Stimulated activated CD8-positive, alpha-beta memory T cell treated with anti-CD3 and anti-CD28 coated beads, Interleukin-15, amount 100 ng/mL, for 4 hours (primary cell): ENCODE data around the gene RAE1.
"Not testable (repeated sequence)": the region's sequence is repeated elsewhere in the genome, so short reads cannot be mapped to it uniquely, and the experiment has no call there.

Experiments
- DNase-seq, 2 donors: peaks; one replicate each; pipeline ENCODE4 v3.0.0-alpha.2; 2020; ENCODE audit warnings: low read depth in 2 of 2

Gene RAE1

GRCh38 chr20:57326667-57327455 lies 24.2 kb upstream of the RAE1 start:
- DNase-seq = no peak

DNA sequence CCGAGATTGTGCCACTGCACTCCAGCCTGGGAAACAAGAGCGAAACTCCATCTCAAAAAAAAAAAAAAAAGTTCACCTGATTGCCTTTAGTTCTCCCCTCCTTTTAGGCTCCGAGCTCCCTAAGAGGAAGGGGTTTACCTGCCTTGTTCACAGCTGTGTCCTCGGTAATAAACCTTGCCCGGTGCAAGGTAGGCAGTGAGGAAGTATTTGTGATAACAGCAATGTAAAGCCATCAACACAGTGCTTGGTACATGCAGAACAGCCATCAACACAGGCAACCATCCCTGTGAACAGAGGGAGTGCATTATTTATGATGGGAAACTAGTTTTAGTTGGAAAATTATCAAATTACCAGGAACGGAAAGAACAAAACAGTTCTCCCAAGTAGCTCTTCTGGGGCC lies 23.2 kb upstream of the RAE1 start:
- DNase-seq = no peak

GRCh38 chr20:57329608-57330221 lies 21.3 kb upstream of the RAE1 start, which contains the start of gene SPO11:
Gene SPO11, plus strand, starts transcription at chr20:57329803. Its CDS starts 65 bp downstream, at chr20:57329868.
- DNase-seq = no peak

DNA sequence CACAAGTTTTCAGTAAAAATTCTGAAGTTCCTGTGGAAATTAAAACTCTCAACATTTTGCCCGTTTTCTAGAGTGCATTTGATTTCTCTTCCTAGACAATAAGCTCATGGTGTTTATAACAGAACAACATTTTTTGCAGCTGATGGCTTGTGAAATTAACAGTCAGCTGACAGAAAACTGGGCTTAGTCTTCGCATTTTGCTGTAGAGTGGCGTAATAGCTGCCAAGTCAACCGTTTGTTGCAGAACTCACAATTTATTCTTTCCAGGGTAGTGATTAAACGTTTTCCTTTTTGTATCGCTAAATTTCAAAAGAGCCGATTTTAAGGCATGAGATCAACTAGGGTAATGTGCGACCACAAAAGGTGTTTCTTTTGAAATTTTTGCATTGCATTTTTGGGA lies 20.1 kb upstream of the RAE1 start:
- DNase-seq = no peak

DNA sequence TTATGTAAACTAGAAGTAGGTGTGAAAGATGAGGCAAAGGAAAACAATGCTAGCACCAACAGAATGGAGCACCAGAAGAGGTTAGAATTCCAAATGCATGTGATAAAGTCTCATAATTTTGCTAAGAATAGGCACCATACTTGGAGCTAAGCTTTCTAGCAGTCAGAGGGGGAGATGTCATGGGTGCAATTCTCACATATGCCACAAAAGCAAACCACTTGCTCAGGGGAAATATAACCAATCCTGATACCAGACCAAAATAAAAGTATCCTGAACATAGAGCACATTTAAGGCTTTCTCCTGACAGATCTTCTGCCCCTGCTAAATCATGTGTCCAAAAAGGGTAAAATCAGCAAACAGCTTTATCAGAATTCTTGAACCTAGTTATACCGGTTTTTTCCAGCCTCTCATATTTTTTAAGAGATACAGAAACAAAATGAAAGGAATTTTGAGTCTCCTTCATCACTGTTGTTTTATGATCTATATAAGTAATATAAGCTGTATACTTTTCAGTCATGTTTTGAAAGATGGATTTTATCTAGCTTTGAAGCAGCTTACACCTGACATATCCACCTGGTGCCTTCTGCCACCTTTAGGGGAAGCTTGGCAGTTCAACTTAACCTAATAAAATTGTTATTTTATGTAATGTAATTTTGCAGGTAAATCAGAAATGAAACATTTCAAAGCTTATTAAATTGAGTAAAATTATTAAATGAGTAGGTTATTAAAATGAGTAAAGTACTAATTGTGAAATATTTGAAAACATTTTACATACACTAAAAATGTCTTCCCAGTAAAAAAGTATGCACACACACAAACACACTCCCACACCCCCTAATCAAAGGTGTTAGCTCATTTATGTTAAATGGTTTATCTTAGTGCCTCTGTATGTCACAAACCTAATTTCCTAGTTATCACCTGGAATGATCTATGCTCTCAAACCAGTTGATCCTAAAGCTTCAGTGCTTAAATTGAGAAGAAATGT lies 18.7 kb upstream of the RAE1 start:
- no peak for DNase-seq

DNA sequence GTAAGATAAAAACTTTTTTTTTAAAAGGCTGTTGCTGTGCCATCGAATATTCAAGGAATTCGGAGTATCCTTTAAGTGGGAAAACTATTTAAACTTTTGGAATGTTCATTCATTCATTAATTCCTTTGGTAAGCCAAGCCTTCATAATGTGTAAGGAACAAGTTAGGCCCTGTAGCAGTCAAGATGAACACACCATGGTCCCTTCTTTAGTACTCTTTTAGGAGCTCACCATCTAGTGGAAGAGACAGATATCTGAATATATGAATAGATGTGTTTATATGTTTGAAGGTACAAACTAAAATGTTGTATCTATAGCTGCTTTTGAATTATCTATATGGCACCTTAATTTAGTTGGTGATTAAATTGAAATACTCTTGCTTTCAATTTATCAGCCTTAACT lies 15.7 kb upstream of the RAE1 start:
- no peak for DNase-seq

- DNase-seq = no peak
These were observed 9.4 kb upstream of the RAE1 start for GRCh38 chr20:57341663-57342062.

DNA sequence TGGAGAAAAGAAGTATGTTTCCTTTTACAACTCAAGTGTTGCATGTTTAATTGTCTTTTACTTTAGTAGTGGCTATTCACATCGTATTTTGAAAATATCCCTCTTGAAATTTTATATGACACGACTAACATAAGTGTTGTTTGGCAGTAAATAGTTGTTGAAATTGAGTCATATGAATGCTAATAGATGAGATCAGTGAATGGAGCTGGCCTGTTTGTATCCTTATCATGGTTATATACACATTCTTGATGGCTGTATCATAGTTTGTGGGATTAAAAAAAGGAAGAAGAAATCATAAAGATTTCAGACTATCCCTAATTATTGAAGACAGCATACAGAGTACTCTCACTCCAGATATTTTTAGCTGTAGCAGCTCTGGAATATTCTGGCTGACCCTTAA lies 8.2 kb upstream of the RAE1 start:
- no peak for DNase-seq

DNA sequence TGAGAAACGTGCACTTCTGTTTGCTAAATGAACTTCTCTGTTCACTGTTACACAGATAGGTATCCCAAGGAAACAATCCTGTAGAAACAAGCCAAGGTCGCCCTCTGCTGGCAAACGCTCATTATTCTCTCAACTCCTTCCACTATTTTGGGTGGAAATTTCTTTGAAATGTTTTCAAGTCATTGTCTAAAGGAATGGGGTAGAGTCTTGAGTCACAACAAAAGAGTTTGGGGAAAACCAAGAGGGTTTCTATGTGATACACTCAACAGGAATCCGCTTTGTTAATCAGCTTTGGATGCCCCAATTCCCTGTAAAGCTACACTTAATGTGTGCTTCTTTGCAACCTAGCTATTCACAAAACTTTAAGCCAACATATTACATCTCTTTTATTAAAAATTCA lies 4.6 kb upstream of the RAE1 start:
- DNase-seq = peak in 1 of 2 donors; percentile 37

DNA sequence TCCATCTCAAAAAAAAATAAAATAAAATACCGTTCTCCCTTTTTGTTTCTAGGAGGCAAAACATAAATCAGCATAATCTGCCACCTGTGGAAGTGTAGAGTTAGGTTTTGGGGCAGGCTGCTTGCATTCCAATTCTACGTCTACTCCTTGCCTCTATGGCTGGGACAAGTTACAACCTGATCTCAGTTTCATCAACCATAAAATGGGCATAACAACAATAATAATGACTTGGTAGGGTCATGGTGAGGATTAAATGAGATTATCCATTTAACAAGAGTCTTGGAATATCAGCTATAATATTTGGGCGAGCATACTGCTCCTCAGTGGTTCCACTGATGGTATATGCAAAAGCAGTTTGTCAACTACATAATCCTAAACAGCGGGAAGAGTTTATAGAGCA lies 3.7 kb upstream of the RAE1 start:
- no peak for DNase-seq

GRCh38 chr20:57348200-57348921 lies 2.7 kb upstream of the RAE1 start:
- DNase-seq = not testable (repeated sequence)

DNA sequence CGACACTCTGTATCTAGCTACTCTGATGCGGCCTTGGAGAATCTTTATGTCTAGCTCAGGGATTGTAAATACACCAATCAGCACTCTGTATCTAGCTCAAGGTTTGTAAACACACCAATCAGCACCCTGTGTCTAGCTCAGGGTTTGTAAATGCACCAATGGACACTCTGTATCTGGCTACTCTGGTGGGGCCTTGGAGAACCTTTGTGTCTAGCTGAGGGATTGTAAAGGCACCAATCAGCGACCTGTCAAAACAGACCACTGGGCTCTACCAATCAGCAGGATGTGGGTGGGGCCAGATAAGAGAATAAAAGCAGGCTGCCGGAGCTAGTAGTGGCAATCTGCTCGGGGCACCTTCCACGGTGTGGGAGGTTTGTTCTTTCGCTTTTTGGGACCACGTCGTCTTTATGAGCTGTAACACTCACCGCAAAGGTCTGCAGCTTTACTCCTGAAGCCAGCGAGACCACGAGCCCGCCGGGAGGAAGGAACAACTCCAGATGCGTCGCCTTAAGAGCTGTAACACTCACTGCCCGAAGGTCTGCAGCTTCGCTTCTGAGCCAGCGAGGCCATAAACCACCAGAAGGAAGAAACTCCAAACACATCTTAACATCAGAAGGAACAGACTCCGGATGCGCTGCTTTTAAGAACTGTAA lies 2.0 kb upstream of the RAE1 start:
- DNase-seq = not testable (repeated sequence)

GRCh38 chr20:57350081-57350710 lies 859 bp upstream of the RAE1 start:
- no peak for DNase-seq

DNA sequence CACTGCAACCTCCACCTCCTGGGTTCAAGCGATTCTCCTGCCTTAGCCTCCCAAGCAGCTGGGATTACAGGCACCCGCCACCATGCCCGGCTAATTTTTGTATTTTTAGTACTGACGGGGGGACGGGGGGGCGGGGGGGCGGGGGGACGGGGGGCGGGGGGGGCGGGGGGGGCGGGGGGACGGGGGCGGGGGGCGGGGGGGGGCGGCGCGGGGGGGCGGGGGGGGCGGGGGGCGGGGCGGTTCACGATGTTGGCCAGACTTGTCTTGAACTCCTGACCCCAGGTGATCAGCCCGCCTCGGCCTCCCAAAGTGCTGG lies 371 bp upstream of the RAE1 start:
- DNase-seq = not testable (repeated sequence)

GRCh38 chr20:57352305-57352704 lies 1.2 kb downstream of the RAE1 start:
- DNase-seq = no peak

- DNase-seq = no peak
These were observed 2.3 kb downstream of the RAE1 start for GRCh38 chr20:57353351-57353750.

GRCh38 chr20:57361517-57361916 lies 10.5 kb downstream of the RAE1 start:
- DNase-seq = no peak

DNA sequence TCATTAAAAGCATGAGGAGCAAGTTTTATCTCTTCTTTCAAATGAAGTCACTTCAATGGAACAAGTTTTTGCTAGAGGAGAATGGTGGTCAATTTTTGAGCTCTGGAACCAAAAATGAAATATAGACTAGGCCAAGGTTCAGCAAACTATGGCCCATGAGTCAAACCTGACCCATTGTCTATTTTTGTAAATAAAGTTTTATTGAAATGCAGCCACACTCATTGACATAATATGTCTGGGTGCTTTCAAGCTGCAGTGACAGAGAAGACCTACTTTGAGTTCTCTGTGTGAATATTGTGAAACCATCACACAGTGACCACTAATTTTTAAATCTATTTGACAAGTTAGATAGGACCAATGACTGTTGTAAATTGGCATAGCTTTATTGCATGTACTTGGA lies 13.4 kb downstream of the RAE1 start:
- DNase-seq = no peak

DNA sequence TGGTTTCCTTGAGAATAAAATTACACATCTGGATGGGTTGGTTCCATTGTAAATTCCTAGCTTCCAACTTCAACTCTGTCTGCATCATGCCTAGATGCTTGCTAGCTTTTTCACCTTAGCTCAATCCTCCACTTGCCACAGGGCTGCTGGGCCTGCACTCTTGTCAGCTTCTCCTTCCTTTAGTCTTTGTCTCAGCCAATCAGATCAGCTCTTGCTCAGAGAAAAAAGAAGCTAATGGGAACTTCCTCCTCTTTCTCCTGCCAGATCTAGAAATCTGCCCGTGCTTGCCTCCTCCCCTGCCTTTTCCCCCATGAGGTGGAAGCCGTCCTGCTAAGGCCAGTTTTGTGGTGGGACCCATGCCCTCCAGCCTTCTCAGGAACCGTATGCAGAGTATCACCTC lies 18.5 kb downstream of the RAE1 start:
- no peak for DNase-seq

DNA sequence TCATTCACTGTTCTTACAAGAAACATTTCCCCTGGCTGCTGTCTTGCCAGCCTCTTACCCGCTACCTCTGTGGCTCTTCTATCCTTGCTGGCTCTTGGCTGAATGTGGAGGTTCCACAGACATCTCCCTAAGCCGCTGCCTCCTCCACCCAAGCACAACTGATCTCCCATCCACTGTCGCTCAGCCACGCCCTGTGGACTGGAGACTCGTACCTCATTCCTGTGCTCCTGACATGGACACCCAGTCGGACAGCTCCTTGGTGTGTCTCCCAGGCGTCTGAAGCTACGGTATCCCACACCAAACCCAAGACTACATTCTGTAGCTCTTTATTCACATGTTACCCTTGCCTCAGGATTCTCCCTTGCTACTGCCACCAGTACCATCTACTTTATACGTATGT lies 19.3 kb downstream of the RAE1 start:
- no peak for DNase-seq

DNA sequence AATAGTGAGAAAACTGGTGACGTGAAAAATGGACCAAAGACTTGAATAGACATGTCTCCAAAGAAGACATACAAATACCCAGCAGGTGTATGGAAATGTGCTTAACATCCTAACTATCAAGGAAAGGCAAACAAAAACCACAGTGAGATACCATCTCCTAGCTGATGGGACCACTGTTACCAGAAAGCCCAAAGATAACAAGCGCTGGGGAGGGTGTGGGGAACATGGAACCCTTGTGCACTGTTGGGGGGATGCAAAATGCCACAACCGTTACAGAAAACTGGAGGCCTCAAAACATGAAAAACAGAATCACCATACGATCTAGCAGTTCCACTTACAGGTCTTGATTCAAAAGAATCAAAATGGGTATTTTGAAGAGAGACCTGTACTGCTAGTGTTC lies 20.3 kb downstream of the RAE1 start:
- DNase-seq = no peak
